GM19467 (cell line): ENCODE data around the gene ABCB10.
"Not testable (repeated sequence)": the region's sequence is repeated elsewhere in the genome, so short reads cannot be mapped to it uniquely, and the experiment has no call there.

Experiments
- ATAC-seq: cut with Tn5 transposase; IDR thresholded peaks from one replicate; pipeline ENCODE4 v1.9.1; 2021; ENCODE audit warnings: mild to moderate bottlenecking, moderate library complexity; ENCODE audit not compliant: unreplicated experiment

ABCB10 gene

DNA sequence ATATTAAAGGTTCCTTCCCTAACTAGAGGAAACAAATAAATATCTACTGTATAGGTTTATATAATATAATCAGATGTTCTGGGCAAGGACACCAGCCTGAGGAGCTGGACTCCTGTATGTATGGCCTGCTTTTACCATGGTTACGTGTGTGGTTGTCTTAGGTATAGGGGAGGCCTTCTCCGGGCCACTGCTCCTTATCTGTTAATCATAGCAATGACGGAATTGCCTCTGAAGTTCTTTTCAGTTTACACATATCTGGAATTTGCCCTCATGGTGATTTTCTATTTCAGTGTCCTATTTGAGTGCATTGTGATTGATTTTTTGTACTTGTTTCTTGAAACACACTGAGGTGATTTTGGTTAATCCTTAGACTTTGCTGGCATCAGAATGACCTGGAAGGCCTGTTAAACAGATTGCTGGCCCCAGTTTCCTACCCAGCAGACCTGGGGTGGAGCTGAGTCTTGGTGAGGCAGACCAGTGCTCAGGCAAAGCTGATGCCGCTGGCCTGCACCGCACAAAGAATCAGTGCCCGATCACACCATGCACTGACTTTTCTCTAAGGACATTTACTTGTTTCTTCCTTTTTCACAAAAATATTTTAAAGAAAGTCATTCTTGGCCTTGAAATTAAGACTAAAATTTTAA lies 18.5 kb downstream of the ABCB10 start:
- no peak for ATAC-seq

DNA sequence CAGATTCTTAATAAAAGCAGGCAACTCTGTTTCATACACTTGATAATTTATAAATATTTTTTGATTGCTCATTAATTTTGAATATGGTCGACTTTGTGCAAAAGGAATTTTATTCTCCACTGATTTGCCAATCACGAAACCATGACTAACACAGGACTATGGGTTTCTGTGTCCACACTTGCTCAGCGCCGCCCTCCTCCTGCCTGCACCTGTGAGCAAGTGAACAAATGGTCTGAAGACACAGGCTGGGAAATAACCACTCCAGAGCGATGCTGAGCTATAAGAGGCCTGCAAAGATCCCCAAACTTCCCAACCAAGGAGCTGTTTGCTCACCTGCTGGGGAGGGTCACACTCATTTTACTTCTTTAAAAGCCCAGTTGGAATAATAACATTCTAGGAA lies 19.6 kb downstream of the ABCB10 start:
- ATAC-seq: no peak

DNA sequence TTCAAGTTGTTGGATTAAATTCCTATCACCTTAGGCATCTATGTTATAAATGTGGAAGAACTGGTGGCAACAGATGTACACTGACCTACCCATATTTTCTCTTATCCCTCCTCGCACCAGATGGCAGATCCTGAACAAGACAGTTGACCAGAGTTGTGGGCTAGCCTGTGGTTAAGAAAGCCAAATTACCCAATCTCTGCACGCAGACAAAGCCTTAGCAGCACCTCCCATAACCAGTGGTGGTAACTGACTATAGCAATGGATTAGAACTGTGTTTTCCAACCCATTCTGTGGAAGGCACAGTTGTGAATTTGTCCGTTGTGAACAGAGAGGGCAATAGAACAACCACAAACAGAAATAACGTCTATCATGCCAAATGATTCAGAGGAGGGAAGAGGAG lies 20.6 kb downstream of the ABCB10 start:
- ATAC-seq: no peak

DNA sequence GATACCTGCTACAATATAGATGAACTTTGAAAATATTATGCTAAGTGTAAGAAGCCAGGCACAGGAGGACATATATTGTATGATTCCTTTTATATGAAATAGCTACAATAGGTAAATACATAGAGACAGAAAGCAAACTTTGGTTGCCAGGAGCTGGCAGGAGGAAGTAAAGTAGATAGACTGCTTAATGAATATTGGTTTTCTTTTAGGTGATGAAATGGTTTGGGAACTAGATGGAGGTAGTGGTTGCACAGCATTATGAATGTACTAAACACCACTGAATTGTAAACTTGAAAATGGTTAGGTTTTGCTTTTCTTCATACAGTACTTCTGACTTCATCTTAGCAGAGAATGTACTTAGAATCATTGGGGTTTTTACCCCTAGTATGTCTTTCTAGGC lies 21.5 kb downstream of the ABCB10 start:
- ATAC-seq: no peak

DNA sequence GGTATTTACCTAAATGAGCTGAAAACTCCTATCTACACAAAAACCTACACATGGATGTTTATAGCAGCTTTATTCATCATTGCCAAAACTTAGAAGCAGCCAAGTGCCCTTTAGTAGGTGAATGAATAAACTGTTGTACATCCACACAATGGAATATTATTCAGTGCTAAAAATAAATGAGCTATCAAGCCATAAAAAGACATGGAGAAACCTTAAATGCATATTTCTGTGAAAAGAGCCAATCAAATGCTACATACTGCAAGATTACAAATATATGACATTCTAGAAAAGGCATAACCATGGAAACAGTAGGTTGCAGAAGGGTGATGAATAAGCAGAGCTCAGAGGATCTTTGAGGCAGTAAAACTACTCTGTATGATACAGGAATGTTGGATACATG lies 23.3 kb downstream of the ABCB10 start:
- ATAC-seq: no peak

DNA sequence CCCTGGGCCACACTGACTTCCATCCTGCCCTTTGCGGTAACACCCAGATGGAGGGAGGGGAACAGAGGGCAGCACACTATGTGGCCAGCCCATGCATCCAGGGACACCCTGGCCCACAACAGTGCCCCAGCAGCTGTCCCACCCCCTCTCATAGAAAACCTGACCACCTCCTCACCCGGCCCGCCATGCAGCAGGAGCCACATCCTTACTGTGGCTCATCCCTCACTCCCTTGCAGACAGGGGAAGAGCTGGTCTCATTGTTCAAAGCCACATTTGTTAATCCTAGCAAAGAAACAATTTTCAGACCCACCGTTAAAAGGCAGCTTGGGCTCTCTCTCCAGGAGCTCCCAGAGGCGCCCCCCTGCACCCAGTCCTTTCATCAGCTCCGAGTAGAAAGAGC lies 27.2 kb downstream of the ABCB10 start:
- no peak for ATAC-seq

DNA sequence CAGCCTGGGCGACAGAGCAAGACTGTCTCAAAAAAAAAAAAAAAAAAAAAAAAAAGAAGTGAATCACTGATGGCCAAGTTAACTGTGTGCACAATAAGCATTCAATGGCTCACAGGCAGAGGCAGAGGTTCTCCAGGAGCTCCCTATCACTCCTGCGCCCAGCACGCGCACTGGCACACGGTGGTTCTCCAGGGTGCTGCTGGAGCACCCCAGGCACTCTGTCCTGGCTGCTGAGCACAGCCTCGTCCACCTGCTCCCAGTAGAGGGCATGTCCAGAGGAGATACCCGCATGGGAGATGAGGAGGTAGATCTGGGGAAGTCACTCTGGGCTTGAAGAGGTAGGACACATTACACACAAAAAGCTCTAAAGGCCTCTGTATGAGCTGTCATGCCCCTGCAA lies 28.9 kb downstream of the ABCB10 start:
- no peak for ATAC-seq

DNA sequence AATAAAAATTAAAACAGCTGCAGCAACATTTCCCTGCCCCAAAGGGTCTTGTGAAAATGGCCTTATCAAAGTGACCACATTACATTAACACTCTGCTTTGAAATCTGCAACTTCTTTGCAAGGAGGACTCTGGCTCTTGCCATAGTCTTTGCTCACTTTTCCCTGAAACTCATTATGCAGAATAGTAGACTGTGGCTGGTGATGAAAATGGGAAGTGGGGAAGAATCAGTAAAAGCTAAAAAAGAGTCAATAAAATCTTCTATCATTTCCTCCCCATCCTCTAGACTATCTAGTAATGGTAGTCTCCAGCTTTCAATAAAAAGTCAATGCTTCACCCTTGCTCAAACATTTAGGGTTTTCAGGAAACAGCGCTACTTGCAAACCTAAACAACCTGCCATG lies 31.8 kb downstream of the ABCB10 start:
- ATAC-seq: no peak

DNA sequence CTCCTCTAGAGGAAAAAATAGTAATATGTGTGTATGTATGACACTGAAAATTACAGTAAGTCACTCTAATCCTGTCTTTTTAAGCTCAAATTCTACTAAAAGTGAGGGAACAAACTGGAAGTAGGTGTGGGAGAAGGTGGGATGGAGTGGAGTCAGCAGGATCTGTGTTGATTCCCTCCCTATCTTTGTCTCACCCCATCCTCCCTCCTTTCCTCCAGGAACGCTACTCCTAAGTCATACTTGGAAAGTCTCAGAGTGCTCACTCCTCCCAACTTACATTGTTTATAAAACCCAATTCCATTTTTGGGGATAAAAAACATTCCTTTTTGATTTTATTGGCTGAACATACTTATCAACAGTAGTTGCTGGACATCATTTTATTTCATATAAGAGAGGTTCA lies 35.5 kb downstream of the ABCB10 start:
- ATAC-seq: no peak

DNA sequence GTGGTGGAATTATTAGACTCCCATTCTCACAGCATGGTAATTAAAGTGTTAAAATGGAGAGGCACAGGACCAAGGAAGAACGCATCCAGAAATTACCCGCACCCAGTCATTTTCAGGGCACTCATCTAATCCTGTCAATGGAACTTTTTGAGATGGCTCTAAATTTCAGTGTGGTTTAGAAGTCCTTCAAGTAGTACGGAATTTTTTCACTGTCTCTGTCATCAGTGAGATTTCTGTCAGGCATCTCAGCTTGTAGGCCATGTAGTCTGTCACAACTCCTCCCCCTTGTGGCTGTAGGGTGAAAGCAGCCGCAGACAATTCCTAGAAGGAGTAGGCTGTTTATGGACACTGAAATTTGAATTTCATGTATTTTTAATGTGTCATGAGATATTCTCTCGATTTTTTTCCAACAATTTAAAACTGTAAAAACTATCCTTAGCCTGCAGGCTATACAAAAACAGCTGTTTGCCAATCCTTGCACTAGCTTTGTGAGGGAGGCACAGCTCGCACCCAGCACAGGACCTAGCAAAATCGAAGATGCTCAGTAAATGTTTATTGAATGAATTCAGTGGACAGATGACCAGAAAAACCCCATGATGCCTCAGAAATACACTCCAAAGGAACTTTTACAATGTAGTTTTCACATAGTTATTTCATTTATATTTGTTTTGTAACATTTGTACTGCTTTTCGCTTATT lies 43.8 kb downstream of the ABCB10 start:
- ATAC-seq: peak; percentile 73

DNA sequence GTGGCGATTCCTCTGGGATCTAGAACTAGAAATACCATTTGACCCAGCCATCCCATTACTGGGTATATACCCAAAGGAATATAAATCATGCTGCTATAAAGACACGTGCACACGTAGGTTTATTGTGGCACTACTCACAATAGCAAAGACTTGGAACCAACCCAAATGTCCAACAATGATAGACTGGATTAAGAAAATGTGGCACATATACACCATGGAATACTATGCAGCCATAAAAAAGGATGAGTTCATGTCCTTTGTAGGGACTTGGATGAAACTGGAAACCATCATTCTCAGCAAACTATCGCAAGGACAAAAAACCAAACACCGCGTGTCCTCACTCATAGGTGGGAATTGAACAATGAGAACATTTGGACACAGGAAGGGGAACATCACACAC lies 46.9 kb downstream of the ABCB10 start:
- ATAC-seq: not testable (repeated sequence)

DNA sequence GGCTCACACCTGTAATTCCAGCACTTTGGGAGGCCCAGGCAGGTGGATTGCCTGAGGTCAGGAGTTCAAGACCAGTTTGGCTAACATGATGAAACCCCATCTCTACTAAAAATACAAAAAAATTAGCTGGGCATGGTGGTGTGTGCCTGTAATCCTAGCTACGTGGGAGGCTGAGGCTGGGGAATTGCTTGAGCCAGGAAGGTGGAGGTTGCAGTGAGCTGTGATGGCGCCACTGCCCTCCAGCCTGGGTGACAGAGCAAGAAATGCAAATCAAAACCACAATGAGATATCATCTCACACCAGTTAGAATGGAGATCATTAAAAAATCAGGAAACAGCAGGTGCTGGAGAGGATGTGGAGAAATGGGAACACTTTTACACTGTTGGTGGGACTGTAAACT lies 47.3 kb downstream of the ABCB10 start:
- ATAC-seq: not testable (repeated sequence)

DNA sequence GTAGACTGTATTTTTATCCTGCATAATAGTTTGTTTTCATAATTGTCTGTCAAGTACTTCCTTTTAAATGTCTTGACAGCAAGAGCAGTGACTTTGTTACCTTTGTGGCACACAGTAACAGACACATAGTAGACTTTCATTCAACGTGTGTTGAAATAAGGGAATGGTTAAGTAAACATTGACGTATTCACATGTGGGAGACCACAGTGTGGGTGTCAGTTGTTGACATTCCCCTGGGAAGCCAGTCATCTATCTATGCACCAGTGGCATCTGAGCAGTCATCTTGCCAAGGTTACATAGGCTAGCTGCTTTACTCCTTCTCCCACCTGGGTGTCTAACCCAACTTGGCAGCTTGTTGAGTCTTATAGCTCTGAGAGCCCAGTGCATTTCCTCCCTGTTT lies 48.9 kb downstream of the ABCB10 start:
- ATAC-seq: no peak

DNA sequence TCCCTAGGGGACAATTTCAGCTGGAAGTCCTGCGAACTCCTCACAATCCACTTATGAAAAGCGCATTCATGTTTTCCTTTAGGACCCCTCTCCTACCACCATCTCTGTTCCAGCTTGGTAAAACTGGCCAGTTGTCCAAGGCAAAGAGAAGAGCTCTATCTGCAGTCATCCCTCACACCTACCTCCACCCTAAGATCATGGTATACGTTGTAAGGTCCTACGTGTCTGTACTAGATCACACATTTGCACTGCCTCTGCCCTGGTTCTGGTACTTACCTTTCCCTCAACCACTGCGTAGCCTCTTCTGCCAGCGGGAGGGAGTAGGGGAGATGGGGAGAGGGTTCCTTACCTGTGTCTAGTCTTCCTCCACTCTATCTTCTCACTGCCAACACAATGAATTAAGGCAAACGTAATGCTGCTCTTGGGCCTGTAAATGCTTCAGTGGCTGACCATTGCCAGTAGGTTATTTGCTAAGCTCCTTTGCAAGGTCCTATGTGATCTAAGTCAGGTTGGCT lies 49.6 kb downstream of the ABCB10 start:
- ATAC-seq: no peak

DNA sequence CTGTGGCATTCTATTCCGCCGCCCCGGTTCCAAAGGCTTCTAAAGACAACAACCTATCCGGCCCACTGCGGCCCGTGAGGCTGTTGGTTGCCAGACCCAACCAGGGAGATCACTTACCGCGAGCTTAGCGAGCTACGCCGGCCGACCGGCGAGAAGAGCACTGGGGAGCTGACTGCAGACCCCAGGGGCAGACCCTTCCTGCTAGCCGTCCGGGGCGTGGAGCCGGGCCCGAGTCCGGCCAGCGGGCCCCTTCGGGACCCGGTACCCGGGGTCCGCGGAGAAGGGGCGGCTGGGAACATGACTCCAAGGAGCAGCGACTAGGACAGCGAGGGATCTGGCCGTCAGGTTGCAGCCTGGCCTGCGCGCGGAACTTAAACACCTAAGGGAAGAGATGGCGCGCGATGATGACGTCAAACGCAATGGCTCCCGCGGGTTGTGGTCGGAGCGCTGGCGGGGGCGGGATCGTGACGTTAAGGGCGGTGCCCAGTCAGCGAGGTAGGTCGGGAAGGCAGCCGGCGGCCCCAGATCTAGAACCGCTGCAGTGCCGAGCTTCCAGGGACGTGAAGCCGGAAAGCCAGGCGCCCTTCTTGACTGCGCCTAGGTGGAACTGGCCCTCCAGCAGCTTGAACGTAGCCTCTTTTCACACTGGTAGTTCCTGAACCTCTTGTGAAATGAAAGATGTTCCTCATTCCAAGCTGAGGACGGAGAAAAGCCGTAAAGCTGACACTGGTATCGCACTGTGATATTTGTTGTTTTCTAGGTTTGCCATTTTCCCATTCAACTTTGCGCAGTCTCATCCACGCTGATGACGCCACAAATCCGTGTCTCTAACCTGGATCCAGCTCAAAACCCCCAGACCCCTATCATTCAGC lies 50.3 kb downstream of the ABCB10 start, which contains the start of gene NUP133:
Gene NUP133 (minus strand): TSS at position 391 of the 872 bp plus-strand sequence. CDS start 92 bp downstream, at position 299.
- ATAC-seq: peak; percentile 88

DNA sequence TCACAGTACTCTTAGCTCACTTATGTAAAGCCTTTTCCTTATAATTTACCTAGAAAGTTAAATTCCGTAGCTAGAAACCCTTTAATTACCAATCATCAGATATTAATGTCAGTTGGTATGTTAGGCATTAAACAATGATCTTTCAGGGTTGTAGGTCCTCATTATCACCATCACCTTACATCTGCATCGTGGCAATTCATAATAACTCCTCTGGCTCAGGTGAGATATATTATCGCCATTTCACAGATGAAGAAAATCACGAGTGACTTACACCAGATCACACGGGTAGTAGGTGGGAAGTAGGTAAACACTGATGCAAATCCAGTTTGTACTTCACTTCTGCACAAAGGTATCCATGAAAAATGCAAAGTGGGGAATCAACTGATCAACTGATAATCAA lies 51.0 kb downstream of the ABCB10 start:
- no peak for ATAC-seq

DNA sequence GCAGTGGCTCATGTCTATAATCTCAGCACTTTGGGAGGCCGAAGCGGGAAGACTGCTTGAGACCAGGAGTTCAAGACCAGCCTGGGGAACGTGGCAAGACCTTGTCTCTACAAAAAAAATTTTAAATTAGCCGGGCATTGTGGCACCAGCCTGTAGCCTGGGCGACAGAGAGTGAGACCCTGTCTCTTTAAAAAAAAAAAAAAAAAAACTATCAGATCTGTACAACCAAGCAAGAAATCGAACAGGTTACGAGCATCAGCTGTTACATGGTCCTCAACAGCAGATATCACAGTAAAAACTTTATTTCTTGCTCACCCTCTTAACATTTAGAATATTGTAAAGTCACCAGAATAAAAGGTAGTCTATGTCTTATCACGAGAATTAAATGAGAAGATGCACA lies 51.9 kb downstream of the ABCB10 start:
- no peak for ATAC-seq

DNA sequence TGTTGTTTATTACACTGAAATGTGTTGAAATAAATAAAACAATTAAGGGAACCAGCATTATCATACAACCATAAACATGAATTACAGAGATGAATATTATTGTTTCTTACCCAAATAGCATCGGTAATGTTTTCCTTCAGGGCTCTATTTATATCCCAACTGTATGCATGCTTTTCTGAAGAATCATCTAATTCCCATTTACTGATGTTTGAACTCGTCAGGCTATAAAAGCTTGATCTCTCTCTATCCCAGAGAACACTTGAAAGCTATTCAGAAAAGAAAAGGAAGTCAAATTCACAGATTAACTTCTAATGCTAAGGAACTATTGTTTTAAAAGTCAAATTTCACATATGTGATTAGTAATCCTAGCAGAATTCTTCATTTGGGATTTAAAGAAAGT lies 62.7 kb downstream of the ABCB10 start:
- no peak for ATAC-seq

DNA sequence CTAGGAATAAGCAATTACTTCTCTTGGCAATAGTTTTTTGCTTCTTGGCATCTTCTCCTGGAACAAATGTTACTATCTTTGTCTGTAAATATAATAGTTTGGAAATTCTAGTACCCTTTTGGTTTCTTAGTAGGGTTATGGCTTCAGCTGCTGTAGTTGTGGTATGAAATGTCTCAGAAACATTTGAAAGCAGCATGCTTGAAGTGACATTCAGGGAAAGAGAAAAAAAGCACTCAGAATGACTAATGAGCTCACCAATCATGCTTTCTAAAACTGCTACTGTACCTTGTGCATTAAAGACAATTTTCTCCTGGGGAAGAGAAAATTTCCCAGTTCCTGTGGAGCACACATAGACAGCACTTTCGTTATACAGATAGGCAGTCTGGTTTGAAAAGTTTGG lies 71.3 kb downstream of the ABCB10 start:
- no peak for ATAC-seq

DNA sequence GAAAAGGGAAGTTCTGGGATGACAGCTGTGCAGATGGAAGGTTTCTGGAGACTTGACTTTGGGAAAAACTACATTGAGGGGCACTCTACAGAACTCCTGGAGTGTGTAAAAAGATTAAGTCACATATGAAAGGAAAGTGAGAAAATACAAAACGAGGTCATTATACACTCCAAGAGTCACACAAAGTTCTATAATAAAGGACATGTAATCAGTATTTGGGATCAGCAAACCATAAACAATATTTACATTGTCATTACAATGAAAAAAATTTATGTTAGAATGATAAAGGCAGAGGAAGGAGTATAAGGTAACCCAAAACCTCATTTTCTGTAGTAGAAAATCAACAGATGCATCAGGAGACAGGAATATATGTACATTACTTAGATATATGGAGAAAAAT lies 73.2 kb downstream of the ABCB10 start:
- ATAC-seq: no peak

DNA sequence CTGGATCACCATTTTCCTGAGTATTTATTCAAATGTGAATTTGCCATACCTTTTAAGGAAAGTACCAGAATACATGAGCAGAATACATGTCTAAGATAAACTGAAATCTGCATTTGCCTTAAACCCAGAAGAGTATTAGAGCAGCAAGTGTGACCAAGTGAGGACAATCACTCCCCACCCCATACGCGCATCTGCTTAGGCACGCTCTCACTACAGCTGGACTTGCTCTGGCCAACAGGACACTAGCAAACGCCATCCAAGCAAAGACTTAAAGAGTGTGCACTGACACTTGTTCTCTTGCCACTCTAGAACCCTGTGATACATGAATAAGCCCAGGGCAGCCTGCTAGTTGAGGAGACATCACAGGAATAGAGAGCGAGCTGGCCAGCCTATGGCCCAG lies 76.0 kb downstream of the ABCB10 start:
- no peak for ATAC-seq

DNA sequence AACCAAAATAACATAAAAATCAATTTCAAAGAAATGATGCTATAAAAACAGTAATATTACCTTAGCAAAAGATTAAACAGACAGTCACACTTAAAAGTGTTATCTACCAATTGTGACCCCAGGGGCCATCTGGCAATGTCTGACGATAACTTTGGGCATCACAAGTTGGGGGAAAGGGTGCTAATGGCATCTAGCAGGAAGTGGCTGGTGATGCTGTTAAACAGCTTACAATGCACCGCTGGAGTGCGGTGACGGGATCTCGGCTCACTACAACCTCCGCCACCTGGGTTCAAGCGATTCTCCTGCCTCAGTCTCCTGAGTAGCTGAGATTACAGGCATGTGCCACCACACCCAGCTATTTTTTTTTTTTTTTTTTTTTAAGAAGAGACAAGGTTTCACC lies 78.0 kb downstream of the ABCB10 start:
- no peak for ATAC-seq
